Activated CD8-positive, alpha-beta memory T cell treated with anti-CD3 and anti-CD28 coated beads for 24 hours (primary cell): ENCODE results near the gene RTP3.
"Not testable (repeated sequence)": the region's sequence is repeated elsewhere in the genome, so short reads cannot be mapped to it uniquely, and the experiment has no call there.

ENCODE experiments used
- DNase-seq: peaks from one replicate; pipeline ENCODE4 v3.0.0-alpha.2; 2020

Gene RTP3

GRCh38 chr3:46491089-46492070 lies 6.4 kb upstream of the RTP3 start:
- peak; percentile 42 for DNase-seq

- no peak for DNase-seq
Observed at GRCh38 chr3:46492890-46493547, 4.8 kb upstream of the RTP3 start.

- not testable (repeated sequence) for DNase-seq
Observed at GRCh38 chr3:46494491-46494890, 3.3 kb upstream of the RTP3 start.

- DNase-seq = peak; percentile 32
Observed at GRCh38 chr3:46495901-46496456, 1.8 kb upstream of the RTP3 start.

- DNase-seq = peak; percentile 73
Observed at GRCh38 chr3:46496746-46497555, 825 bp upstream of the RTP3 start.

- no peak for DNase-seq
Observed at GRCh38 chr3:46498916-46499519, 1.2 kb downstream of the RTP3 start.

GRCh38 chr3:46500656-46501635 lies 3.2 kb downstream of the RTP3 start:
- DNase-seq = no peak

- no peak for DNase-seq
Observed at GRCh38 chr3:46501702-46502101, 3.9 kb downstream of the RTP3 start.

- DNase-seq = peak; percentile 26
Observed at GRCh38 chr3:46503200-46503874, 5.6 kb downstream of the RTP3 start.

GRCh38 chr3:46504789-46505188 lies 7.0 kb downstream of the RTP3 start:
- DNase-seq = no peak

GRCh38 chr3:46505953-46506352 lies 8.2 kb downstream of the RTP3 start:
- no peak for DNase-seq

- DNase-seq = no peak
Observed at GRCh38 chr3:46506526-46506925, 8.8 kb downstream of the RTP3 start.

- no peak for DNase-seq
Observed at GRCh38 chr3:46508850-46509591, 11.2 kb downstream of the RTP3 start.

- DNase-seq = no peak
Observed at GRCh38 chr3:46509661-46510187, 11.9 kb downstream of the RTP3 start.

- no peak for DNase-seq
Observed at GRCh38 chr3:46512191-46512749, 14.5 kb downstream of the RTP3 start.

GRCh38 chr3:46516521-46516920 lies 18.7 kb downstream of the RTP3 start:
- no peak for DNase-seq

GRCh38 chr3:46517016-46517783 lies 19.4 kb downstream of the RTP3 start:
- no peak for DNase-seq

GRCh38 chr3:46517784-46518181 lies 20.0 kb downstream of the RTP3 start:
- DNase-seq = no peak
